Breast epithelium (tissue), 4 donors: Measurements from ENCODE around the gene MAP1A. TPM values are rescaled to one million over a fixed set of nuclear protein-coding genes. Genes with fewer than 3 reads are reported as not detected.

ENCODE experiments used
- DNase-seq, 2 donors: peaks; one replicate each; pipeline ENCODE4 v3.0.0-alpha.2; 2019; ENCODE audit warnings: low spot score in 2 of 2
- H3K27ac ChIP-seq, 2 donors: fragments of 200-600 bp; sonication (generic) in 1 of 2; one replicate each; pipeline ENCODE4 v1.5.1; 2016 to 2019; ENCODE audit warnings: mild to moderate bottlenecking in 1 of 2
- H3K27me3 ChIP-seq, 2 donors: fragments of 200-600 bp; sonication (generic) in 1 of 2; one replicate each; pipeline versions ENCODE4 v1.5.1 to v1.6.0; 2017 to 2019; ENCODE audit warnings: control low read depth in 1 of 2, mild to moderate bottlenecking in 1 of 2
- H3K36me3 ChIP-seq: fragments of 200-600 bp; one replicate; pipeline ENCODE4 v1.5.1; 2019
- H3K4me1 ChIP-seq, 2 donors: fragments of 200-600 bp; sonication (generic); one replicate each; pipeline ENCODE4 v1.5.1; 2016 to 2019; ENCODE audit warnings: control low read depth in 1 of 2
- H3K4me3 ChIP-seq, 3 donors: fragments of 200-600 bp; sonication (generic); 1 replicate in 2 of 3; 2 replicates in 1 of 3; pipeline ENCODE4 v1.5.1; 2016 to 2019; ENCODE audit warnings: mild to moderate bottlenecking in 3 of 3, moderate library complexity in 2 of 3
- H3K9me3 ChIP-seq, 2 donors: fragments of 200-600 bp; sonication (generic) in 1 of 2; one replicate each; pipeline ENCODE4 v1.5.1; 2016 to 2019; ENCODE audit warnings: control low read depth in 1 of 2
- CTCF ChIP-seq, 3 donors: fragments of 450-650 bp; IDR thresholded peaks; one replicate each; pipeline ENCODE4 v1.5.1; 2016 to 2017; ENCODE audit warnings: antibody characterized with exemption in 3 of 3, mild to moderate bottlenecking in 3 of 3, moderate library complexity in 3 of 3
- POLR2A ChIP-seq: fragments of 450-650 bp; IDR thresholded peaks from one replicate; pipeline ENCODE4 v1.6.1; 2016; ENCODE audit warnings: antibody characterized with exemption, mild to moderate bottlenecking, moderate library complexity
- POLR2AphosphoS5 ChIP-seq, 3 donors: sonication (generic); formaldehyde crosslinking; IDR thresholded peaks; one replicate each; pipeline ENCODE4 v1.6.1; 2017; ENCODE audit warnings: antibody characterized with exemption in 3 of 3
- intact Hi-C: fragments of 100-400 bp; cut with DNase I; formaldehyde crosslinking; loops from one replicate; pipeline ENCODE4 v1.15.1; 2023; ENCODE audit warnings: low total_unique reads
- total RNA-seq, 3 donors: library from RNA; depleted of rRNA; stranded (reverse); fragments of >200 nt; gene quantifications; one replicate each; pipeline ENCODE4 v1.1.0, GENCODE V29; 2016

The MAP1A gene
- total RNA-seq, 3 donors from 2014 or later, result 2.8 to 12.8 (median 8.8) TPM

- no peaks in the 10 kb centered on the region for H3K9me3 ChIP-seq
- no peaks in the 10 kb centered on the region for H3K36me3 ChIP-seq
- no peak for DNase-seq
- H3K27me3 ChIP-seq, result no peaks in the 10 kb centered on the region
- no peaks in the 10 kb centered on the region for H3K4me1 ChIP-seq
- intact Hi-C loops, result no loop called here
- H3K4me3 ChIP-seq, result no peak overlapping the region
- TF ChIP-seq CTCF (IDR thresholded peaks at IDR 0.05) (no peak), POLR2AphosphoS5 (IDR thresholded peaks at IDR 0.05) (no peak), POLR2A (no peak)
- H3K27ac ChIP-seq, result no peak overlapping the region
These were observed 17.5 kb downstream of the MAP1A start for GRCh38 chr15:43534897-43535296.

GRCh38 chr15:43538091-43538490 lies 20.7 kb downstream of the MAP1A start:
- intact Hi-C loops, result no loop called here
- TF ChIP-seq CTCF (IDR thresholded peaks at IDR 0.05) (no peak), POLR2AphosphoS5 (IDR thresholded peaks at IDR 0.05) (no peak), POLR2A (no peak)
- H3K27ac ChIP-seq, result no peak overlapping the region
- H3K36me3 ChIP-seq, result no peaks in the 10 kb centered on the region
- no peaks in the 10 kb centered on the region for H3K4me1 ChIP-seq
- no peaks in the 10 kb centered on the region for H3K9me3 ChIP-seq
- DNase-seq, result no peak
- H3K4me3 ChIP-seq, result no peak overlapping the region
- H3K27me3 ChIP-seq, result no peaks in the 10 kb centered on the region

GRCh38 chr15:43541785-43542184 lies 24.4 kb downstream of the MAP1A start:
- TF ChIP-seq POLR2AphosphoS5 (IDR thresholded peaks at IDR 0.05), result no peak
- TF ChIP-seq CTCF (IDR thresholded peaks at IDR 0.05), result no peak
- TF ChIP-seq POLR2A, result no peak
- no peaks in the 10 kb centered on the region for H3K27me3 ChIP-seq
- H3K4me1 ChIP-seq, result no peaks in the 10 kb centered on the region
- H3K4me3 ChIP-seq, result no peak overlapping the region
- no peaks in the 10 kb centered on the region for H3K9me3 ChIP-seq
- no peaks in the 10 kb centered on the region for H3K36me3 ChIP-seq
- no peak for DNase-seq
- no peak overlapping the region for H3K27ac ChIP-seq
- intact Hi-C loops, result no loop called here

GRCh38 chr15:43544266-43544665 lies 26.9 kb downstream of the MAP1A start:
- no peak overlapping the region for H3K4me3 ChIP-seq
- no peaks in the 10 kb centered on the region for H3K27me3 ChIP-seq
- no peaks in the 10 kb centered on the region for H3K36me3 ChIP-seq
- no peaks in the 10 kb centered on the region for H3K4me1 ChIP-seq
- DNase-seq, result no peak
- TF ChIP-seq POLR2A, result no peak
- no peak for TF ChIP-seq CTCF (IDR thresholded peaks at IDR 0.05)
- TF ChIP-seq POLR2AphosphoS5 (IDR thresholded peaks at IDR 0.05), result no peak
- H3K27ac ChIP-seq, result no peak overlapping the region
- intact Hi-C loops, result no loop called here
- no peaks in the 10 kb centered on the region for H3K9me3 ChIP-seq

- no peaks in the 10 kb centered on the region for H3K36me3 ChIP-seq
- no peaks in the 10 kb centered on the region for H3K27me3 ChIP-seq
- H3K4me3 ChIP-seq, result no peak overlapping the region
- intact Hi-C loops, result no loop called here
- TF ChIP-seq POLR2AphosphoS5 (IDR thresholded peaks at IDR 0.05) (no peak), POLR2A (no peak), CTCF (IDR thresholded peaks at IDR 0.05) (no peak)
- H3K9me3 ChIP-seq, result no peaks in the 10 kb centered on the region
- H3K27ac ChIP-seq, result no peak overlapping the region
- DNase-seq, result no peak
- no peaks in the 10 kb centered on the region for H3K4me1 ChIP-seq
These were observed 28.0 kb downstream of the MAP1A start for GRCh38 chr15:43545426-43545825.
